Islet of Langerhans (tissue), 1 donor: Measurements from ENCODE around the gene BRSK2.

Experiments
- FAIRE-seq: peaks from one replicate; lab custom pipeline; 2011; peaks lifted over from hg19 to GRCh38; lab: Jason Lieb, UNC

Gene BRSK2

DNA sequence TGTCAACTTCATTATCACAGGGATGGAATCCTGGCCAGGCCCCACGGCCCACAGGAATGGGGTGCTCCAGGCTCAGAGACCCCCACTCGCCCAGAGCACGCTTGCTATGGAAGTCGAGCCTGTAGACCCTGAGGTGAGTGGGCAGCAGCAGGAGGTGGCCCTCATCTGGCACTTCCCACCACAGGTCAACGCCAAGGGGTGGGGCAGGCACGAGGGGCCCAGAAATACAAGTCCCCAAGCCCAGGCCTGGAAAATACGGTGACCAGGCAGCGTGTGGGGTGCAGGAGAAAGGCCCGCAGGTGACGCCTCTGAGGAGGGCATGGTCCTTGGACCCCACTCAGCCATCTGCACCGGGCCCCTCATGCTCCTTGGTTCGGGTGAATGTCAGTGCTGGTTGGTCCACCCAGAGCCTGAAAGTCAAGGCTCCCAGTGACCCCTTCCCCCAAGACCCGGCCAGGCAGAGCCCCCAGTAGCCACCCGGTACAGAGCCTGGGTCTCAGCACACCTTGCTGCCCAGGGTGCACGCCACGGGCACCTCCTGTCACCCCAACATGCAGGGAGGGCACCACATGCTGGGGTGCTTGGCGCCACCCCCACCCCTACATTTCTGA lies 94.4 kb downstream of the BRSK2 start:
- FAIRE-seq = no peak

DNA sequence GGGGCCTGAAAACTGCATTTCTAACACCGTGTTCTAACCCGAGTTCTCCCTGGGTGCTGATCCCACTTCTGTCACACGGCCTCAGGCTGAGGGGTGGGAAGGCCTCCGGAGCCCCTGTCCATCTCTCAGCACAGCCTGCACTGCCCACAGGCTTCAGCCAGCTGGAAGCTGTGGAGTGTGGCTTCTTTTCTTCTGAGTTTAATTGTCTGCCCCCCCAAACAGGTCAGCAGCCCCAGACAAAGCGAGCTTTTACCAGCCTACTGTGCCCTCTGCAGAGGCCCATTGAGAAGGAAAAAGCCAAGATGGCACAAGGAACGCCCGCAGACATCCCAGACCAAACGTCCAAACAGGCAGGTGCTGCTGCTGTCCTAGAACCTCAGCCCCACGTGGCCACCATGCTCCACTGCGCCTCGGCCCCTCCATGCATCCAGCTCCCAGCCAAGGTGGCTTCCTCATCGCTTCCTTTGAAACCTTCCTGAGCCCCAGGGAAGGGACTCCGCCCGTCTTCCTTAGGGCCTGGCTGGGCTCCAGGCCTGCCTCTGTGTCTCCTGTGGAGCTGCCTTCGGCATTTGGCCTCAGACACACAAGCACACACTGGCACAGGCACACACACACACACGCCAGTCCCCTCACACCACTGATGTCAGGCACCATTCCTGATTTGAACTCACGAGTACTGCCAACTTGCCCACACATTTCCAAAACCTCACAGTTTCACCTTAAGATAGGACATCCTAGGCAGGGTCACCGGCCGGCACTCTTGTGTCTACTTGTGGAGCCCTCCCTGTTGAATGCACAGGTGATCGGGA lies 95.2 kb downstream of the BRSK2 start:
- no peak for FAIRE-seq

GRCh38 chr11:1485504-1485885 lies 95.8 kb downstream of the BRSK2 start:
- no peak for FAIRE-seq

DNA sequence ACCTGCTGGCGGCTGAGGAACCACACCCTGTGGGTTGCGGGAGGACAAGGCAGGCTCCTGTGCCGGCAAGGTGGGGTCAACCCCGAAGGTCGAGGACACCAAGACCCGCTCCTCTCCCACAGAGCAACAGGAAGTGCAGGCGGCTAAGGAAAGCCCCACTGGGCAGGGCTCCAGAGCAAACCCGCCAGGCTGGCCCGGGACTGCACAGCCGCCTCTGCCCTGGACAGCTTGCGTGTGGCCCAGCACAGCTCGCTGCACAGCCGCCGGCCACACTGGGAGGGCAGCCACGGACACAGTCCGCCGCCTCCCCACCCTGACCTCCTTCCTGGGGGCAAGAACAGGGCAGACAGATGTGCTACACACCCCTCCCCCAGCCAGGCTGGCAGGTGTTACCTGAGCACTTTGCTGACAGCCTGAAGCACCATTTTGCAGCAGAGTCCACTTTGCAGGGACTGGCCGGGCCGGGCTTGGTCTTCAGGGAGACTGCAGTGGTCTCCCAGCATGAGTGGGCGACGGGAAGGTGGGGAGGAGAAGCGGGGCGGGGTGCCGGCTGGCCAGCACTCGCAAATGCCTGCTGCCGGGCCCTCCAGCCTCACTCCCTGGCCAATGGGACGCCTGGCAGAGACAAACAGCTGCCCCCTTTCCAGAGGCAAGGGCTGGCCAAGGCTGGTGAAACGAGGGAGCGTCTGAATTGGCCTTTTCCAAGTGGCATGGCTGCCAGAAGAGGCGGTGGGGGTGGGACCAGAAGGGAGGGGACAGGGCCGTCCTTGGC lies 96.5 kb downstream of the BRSK2 start, which contains the start of gene MOB2:
TSS of gene MOB2 (minus strand) at position 726 of the 772 bp plus-strand sequence. CDS start at position 503, 223 bp downstream.
- no peak for FAIRE-seq

- no peak for FAIRE-seq
Measured at GRCh38 chr11:1487091-1487850, 97.5 kb downstream of the BRSK2 start.

GRCh38 chr11:1487851-1488574 lies 98.3 kb downstream of the BRSK2 start:
- FAIRE-seq = no peak

GRCh38 chr11:1488575-1489180 lies 98.9 kb downstream of the BRSK2 start:
- FAIRE-seq = no peak

DNA sequence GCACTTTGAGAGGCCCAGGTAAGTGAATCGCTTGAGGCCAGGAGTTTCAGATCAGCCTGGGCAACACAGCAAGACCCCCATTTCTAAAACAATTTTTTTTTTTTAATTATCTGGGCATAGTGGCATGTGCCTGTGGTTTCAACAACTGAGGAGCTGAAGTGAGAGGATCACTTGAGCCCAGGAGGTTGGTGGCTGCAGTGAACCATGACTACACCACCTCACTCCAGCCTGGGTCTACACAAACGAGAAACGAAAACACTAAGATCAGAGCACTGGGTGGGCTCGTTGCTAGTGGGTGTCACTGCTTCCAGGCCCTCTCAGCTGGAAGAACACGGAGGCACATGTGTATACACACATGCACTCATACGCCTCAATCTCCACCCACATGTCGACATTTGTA lies 100.9 kb downstream of the BRSK2 start:
- FAIRE-seq = no peak

- FAIRE-seq = no peak
Measured at GRCh38 chr11:1491379-1491778, 101.6 kb downstream of the BRSK2 start.

- FAIRE-seq = no peak
Measured at GRCh38 chr11:1493650-1494244, 104.0 kb downstream of the BRSK2 start.

DNA sequence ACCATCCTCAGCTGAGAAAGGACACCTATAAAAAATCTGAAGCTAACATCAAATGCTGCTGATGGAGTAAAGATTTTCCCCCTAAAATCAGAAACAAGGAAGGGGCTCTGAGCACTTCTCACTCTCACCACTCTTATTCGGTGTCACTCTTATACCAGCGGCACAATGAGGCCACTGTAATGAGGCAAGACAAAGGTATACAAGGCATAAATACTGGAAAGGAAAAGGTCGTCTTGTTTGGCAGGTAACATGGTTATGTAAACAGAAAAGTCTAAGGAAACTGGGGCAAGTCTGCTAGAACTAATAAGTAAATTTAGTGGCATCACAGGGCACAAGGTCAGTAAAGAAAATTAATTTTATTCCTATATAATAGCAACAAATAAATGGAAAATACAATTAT lies 104.9 kb downstream of the BRSK2 start:
- peak; percentile 91 for FAIRE-seq

GRCh38 chr11:1496091-1496760 lies 106.5 kb downstream of the BRSK2 start:
- no peak for FAIRE-seq

DNA sequence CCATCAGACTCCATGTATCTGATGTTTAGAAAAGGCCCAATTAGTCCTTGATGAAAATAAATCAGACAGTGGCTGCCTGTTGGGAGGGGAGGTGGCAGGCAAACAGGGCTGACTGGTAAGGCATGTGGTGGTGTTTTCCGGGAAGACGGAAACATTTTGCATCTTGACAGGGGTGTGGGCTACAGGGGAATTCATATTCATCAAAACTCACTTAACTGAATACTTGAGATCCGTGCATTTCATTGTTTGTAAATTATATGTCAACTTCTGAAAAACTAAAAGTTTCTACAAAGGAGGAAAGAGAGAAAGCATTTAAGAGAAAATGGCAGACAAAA lies 107.0 kb downstream of the BRSK2 start:
- FAIRE-seq = no peak

DNA sequence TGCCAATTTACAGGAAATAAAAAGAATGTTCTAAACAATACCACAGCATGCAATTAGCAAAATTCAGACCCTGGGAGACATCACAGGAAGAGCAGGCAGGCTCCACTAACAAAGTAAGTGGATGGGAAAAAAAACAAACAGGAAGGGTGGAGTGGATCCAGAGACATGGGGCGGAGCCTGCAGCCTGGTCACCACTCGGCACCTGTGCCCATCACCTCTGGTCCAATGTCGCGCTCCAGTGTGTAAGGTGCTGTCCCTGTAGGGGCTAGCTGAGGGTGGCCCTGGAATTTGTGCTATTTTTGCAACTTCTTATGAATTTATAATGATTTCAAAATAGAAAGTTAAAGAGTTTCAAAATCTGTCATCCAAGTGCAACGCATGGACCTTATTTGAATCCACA lies 107.9 kb downstream of the BRSK2 start:
- FAIRE-seq = no peak

DNA sequence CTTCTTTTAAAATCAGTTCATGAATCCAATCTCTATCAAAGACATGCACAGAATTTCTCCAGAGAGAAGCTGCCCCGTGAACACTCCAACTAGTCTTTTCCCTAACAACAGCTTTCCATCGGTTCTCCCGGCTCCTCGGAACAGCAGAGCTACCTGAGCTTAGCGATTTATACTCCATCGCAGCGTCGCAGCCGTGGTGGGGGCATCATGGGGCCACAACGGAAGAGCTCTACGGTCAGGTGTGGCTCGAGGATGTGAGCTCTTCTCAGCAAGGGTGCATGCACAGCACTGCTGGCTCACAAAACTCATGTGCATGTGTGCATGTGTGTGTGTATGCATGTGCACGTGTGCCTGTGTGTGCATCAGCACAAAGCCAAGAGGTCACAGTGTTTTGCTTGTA lies 108.5 kb downstream of the BRSK2 start:
- FAIRE-seq = no peak

DNA sequence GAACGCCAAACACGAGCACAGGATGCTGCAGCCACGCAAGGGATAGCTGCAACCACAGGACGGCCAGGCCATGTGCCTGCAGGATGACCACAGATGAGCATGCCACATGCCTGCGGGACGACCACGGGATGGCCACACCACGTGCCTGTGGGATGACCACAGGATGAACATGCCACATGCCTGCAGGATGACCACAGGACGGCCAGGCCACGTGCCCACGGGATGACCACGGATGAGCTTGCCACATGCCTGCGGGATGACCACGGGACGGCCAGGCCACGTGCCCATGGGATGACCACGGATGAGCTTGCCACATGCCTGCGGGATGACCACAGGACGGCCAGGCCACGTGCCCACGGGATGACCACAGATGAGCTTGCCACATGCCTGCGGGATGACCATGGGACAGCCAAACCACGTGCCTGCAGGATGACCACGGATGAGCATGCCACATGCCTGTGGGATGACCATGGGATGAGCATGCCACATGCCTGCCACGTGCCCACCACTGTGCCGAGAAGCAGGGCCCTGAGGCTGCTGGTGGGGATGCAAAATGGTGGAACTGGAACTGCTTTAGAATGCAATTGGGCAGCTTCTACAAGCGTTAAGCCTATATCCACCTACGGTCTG lies 109.6 kb downstream of the BRSK2 start:
- FAIRE-seq = no peak

DNA sequence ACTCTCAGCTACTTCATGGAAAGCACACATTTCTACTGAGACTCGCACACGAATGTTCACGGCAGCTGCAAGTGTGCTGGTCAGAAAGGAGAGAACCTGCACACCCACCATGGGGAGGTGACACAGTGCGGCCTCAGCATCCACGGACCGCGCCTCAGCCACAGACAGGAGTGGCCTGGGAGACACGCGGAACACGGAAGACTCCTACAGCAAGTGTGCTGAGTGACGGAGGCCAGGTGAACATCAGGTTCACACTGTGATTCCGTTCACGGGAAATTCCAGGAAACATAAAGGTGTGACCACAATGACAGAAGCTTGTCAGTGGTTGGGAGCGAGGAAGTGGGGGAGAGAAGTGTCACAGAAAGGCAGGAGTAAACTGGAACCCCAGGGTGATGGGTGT lies 110.2 kb downstream of the BRSK2 start:
- no peak for FAIRE-seq

GRCh38 chr11:1500466-1501420 lies 111.0 kb downstream of the BRSK2 start:
- FAIRE-seq = no peak
